ENCODE data around the gene SENP3. TPM values are rescaled to one million over a fixed set of nuclear protein-coding genes. Genes with fewer than 3 reads are reported as not detected.

Gene SENP3
- total and polyA plus RNA-seq, 2 of the 13 experiments (the other 11 are each of a cell fraction or from before 2014, with no cell fraction given), result 55.8 to 75.4 TPM

GRCh38 chr17:7512824-7513540 is 48.7 kb upstream of the SENP3 start:
- BruUV-seq (replicated peaks), result no TSS peak
- Histone ChIP-seq H4K20me1 (ENCODE audit: insufficient read depth, low read length) (no peaks in the 10 kb centered on the region), H3K9ac (ENCODE audit: insufficient read depth, low read depth, low read length) (no peak overlapping the region), H3K27me3 (ENCODE audit: control insufficient read depth in 1 of 2, insufficient read depth in 2 of 2, low read length in 2 of 2) (no peaks in the 10 kb centered on the region), H3K9me3 (ENCODE audit: low read length) (no peaks in the 10 kb centered on the region), H3K4me2 (ENCODE audit: low read depth, low read length) (no peak overlapping the region), H3K79me2 (ENCODE audit: insufficient read depth, low read length) (no peaks in the 10 kb centered on the region), H2AFZ (ENCODE audit: low read length) (no peak overlapping the region), H3K4me3 (replicated peaks in 1 of 3; ENCODE audit: insufficient read depth in 1 of 3, low read depth in 2 of 3, low read length in 3 of 3) (no peak overlapping the region), H3K27ac (ENCODE audit: extremely low read length, insufficient read depth, low read length) (no peak overlapping the region), H3K4me1 (ENCODE audit: insufficient read depth, low read length) (peaks cover 5% of the 10 kb centered on the region), H3K36me3 (replicated peaks in 1 of 2; ENCODE audit: control insufficient read depth in 1 of 2, insufficient read depth in 2 of 2, low read length in 2 of 2) (peaks cover 33 to 57% of the 10 kb centered on the region in 2 experiments)
- no peak for DNase-seq (ENCODE audit: low spot score)
- ATAC-seq, result no peak
- in situ Hi-C loops (cut with HindIII; ENCODE audit: extremely low pct_ligation_motif_present, low pct_unique_long_range_greater_than_20kb), result loop anchor here (5.0 kb wide), 1 partner anchor 44 kb away; the partner anchor contains the start of gene TNFSF13
- FAIRE-seq, result no peak
- ChIA-PET CTCF (ENCODE audit: low intra/inter-chr PET ratio, low total read pairs) (interaction anchor here (3.6 kb wide), 1 partner anchor 48 kb away, joined by 43 read pairs; the partner anchor contains the start of gene SENP3), POLR2A (interaction anchor here (3.5 kb wide), 1 partner anchor 48 kb away, joined by 24 read pairs; the partner anchor contains the start of gene SENP3)
- intact Hi-C loops (cut with micrococcal nuclease; ENCODE audit: unreplicated experiment), result no loop called here
- TF ChIP-seq YEATS4 (CRISPR knock-in tag; IDR thresholded peaks at IDR 0.05; ENCODE audit: borderline replicate concordance) (no peak), ZNF431 (CRISPR knock-in tag; IDR thresholded peaks at IDR 0.05; ENCODE audit: borderline replicate concordance, low read depth) (no peak), ZNF709 (CRISPR knock-in tag; IDR thresholded peaks at IDR 0.05) (no peak), SYNCRIP (IDR thresholded peaks at IDR 0.05; ENCODE audit: insufficient read depth, low read depth, low read length) (no peak), ETV6 (CRISPR knock-in tag; conservative IDR thresholded peaks at IDR 0.05) (no peak), TOE1 (CRISPR knock-in tag; IDR thresholded peaks at IDR 0.05) (no peak), POLR2AphosphoS2 (IDR thresholded peaks at IDR 0.05; ENCODE audit: low read depth, low read length) (no peak), FOXP1 (IDR thresholded peaks at IDR 0.05) (no peak), FOXP1 (CRISPR knock-in tag; IDR thresholded peaks at IDR 0.05) (no peak)
- WGBS (ENCODE audit: low lambda C conversion rate), result 95% methylated on average over 19 of the region's 20 CpGs
